Lung microvascular endothelial cell (primary cell): ENCODE data around the gene PLEKHA6. TPM values are rescaled to one million over a fixed set of nuclear protein-coding genes. Genes with fewer than 3 reads are reported as not detected.

ENCODE experiments used
- DNase-seq, 2 donors: peaks; one replicate each; pipeline versions ENCODE4 v3.0.0 to v3.0.0-alpha.2; 2010; ENCODE audit warnings: low read depth in 2 of 2
- total RNA-seq: library from RNA; depleted of rRNA; stranded (reverse); fragments of >200 nt; gene quantifications from 2 replicates; pipeline ENCODE4 v1.2.1, GENCODE V29; 2014

PLEKHA6 gene
- total RNA-seq, 1 donor from 2014 or later = 0.40 TPM

DNA sequence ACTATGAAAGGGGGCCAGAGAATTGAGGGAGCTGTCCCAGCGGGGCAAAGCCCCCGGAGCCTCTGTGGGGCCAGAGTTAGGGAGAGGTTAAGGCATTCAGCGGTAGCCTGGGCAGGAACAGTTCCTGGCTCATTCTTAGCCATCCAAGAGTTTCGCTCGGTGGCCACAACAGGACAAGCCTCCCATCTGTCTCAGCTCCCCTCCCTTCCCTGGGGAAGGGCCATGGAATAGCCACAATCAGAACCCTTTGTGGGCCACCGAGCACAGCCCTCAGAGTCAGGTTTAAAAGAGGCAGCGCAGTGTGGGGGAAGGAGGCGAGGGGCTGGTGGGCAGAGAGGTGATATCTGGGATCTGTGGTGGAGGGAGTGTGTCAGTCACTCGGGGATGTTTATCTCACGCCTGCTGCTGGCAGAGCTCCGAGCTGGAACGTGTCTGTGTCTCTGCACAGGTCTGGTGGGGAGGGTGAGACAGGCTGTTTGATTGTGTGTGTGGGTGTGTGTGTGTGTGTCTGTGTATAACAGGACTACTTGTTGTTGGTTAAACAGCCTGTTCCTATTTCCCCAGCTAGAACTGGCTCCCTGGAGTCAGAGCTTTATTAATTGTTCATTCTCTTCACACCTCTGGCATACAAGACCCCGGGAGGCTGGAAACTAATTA, 96.3 kb downstream of the PLEKHA6 start:
- peak; percentile 10 to 66 for DNase-seq

DNA sequence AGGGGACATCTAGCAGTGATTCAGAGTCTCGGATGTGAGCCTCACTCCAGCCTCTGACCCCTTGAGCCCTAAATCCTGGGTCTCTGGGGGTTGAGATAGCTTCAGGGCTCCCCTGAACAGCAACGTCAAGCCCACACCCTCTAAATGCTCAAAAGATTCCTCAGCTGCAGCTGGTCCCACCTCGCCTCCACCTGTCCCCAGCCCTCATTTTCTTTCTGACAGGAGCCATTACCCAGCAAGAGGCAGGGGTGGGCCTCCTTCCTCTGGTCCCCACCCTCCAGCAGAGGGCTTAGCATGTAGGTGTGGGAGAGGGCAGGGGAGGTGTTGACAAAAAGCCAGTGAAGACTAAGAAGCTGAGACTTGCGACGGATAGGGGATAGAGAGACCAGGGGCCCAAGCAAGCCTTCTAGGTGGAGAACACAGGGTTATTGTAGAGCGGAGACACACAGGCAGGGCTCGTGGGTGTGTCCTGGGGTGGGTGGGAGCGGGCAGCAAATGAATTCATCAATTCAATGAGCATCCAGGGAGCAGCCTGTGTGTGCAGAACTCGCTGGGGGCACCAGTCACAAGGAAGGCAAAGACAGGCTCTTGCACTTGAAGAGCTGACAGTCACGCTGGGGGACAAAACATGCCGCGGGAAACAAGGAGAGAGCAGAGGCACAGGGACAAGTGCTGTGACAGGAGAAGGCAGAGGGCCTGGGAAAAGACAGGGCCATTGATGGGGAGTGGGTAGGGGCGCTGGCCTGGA, 97.0 kb downstream of the PLEKHA6 start:
- DNase-seq = no peak

DNA sequence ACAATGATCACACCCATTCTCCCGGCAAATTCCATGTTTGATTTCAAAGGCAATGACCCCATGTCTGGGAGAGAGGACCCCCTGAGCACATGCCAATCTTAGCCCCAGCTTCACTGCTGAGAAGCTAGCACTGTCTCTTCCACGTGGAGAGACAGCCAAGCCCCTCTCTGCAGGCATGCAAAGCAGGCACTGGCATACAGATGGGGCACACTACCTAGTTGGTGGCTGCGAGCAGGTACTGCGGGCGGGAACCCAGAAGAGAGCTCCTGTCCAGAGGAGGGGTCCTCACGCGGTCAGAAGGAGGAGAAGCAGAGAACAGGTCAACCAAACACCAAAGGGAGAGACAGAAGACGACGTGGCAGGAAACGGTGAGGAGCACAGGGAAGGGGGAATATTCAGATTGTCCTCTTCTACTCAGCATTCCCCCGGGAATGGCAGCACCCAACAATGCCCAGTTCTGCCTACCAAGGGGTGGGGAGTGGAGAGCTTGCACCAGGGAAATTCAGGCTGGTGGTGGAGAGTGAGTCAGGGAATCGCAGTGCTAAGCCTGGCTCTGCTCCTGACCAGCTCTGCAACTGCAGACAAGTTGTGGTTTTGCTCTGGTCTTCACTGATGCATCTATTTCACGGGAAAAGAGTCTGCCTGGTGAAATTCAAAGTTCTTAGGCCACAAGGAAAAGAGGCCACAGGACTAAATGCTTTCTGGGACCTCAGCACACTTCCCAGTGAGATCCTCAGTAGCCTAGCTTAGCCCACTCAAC, 97.8 kb downstream of the PLEKHA6 start:
- DNase-seq = no peak

DNA sequence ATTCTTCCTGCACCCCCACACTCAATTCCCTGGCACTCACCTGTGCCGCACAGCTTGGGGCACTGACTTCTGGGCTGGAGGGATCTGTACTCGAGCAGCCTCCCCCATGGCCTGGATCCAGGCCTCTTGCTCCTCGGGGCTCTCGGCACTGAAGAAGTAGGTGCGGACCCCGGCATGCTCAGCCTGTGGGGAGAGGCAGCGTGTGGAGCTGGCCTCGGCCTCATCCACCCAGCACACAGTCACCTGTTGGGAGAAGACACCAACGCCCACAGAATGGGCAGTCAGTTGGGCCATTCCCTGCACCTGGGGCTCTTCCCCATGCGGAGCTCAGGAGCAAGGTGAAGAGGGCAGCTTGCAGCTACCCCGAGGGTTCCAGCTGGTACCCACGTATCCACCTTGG, 98.5 kb downstream of the PLEKHA6 start:
- DNase-seq = no peak

DNA sequence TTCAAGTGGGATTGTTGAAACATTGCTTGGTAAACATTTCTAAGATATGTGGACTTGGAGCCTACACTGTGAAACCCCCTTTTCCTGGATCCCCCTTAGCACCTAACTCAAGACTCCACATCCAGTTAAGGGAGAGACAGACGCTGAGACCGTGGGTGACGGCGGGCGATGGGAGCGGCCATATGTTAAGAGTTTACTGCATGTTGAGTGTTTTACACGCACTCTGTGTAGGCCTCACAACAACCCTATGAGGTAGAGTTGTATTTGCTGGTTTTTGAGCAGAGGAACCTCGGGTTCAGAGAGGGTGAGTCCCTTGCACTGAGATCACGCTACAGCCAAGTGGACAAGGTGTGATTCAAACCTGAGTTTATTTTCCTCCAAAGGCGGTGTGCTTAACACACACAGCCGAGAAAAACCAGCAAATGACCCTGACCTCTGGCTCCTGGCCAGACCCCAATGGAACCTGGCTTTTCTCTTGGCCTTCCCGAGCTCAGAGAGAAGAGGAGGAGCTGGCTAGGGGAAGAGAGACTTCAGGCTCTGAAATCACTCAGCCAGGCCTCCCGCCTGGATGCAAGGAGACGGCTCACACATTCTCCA, 99.0 kb downstream of the PLEKHA6 start:
- no peak for DNase-seq

DNA sequence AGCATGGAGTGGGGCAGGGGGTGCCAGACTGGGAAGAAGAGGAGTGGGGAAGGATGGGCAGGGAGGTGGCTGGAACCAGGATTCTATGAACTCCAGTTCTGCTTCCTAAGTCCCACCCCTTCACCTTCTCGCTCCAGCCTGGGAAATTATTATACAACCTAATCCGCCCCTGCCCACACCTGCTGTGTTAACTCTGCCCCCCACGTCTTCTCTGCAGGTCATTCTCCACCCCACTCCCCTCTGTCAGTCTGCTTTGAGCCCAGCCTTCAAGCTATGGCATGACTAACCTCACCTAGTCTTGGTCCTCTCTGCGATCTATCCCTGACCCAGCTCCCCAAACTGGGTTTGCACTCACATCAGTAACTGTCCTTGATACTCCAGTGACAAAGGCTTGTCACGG, 99.9 kb downstream of the PLEKHA6 start:
- no peak for DNase-seq

DNA sequence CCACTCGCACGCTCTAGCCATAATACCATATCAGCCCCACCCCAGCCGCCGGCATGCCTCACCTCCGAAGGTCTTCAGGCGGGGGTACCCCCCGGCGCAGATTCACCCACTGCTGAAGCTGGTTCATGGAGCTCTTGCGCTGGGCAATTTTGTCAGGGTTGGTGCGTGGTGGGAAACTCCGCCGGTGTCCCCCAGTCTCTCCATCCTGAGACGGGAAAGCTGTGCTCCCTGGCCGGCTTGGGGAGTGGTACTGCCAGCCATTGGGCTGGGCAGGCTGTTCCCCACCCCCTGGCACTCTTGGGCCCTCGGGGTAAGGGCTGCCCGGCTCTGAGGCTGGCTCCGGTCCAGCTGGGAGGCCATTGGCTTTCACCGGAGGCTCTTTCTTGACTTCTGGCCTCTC, 100.5 kb downstream of the PLEKHA6 start:
- DNase-seq = no peak

DNA sequence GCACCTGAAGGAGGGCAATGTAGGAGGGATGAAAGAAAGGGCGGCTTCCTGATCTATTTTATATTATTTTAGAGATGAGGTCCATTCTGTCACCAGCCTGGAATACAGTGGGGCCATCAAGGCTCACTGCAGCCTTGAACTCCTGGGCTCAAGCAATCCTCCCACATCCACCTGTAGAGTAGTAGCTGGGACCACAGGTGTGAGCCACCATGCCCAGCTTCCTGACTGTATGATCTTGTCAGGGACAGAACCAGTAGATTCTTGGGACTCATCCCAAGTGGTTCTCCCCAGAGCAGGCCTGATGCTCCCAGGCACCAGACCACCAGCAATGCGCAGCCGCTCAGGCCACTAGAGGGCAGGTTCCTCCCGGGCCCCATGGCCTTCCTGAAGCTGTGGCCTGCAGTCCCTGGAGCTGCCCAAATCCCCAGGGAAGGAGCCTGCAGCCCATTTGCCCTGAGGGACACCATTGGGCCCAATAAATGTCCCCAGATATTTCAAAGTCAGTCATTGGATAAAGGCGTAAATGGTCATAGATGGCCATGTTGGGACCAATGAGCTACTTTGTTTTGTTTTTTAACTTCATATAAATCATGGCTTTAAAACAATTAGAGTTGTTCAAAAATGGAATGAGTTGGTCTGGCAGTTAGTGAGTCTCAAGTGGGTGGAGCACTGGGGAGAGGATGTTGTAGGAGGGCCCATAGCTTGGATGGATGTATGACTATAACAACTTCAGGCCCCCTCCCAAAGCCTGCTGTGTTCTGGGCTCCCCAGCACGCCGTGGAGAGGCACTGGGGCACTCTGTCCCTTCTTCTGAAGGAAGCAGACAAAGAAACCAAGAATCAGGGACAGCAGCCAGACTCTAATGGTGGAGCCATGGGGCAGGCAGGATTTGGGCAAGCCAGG, 101.3 kb downstream of the PLEKHA6 start:
- DNase-seq = peak; percentile 73 to 75

DNA sequence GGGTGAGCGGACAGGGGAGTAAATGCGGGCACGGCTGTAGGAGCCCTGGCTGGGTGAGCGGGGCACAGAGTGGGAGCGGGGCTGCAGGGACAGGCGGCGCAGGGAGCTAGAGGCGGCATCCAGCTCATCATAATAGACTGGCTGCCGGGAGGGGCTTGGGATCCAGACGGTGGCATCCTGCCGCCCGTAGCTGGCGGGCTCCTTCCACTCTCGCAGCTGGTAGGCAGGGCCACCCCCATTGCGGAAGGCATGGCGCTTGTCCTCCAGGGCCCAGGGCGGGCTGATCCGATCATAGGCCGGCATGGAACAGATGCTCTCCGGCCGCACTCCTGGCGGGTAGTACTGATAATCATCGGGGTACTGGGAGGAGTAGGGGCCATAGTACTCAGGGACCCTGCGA, 102.3 kb downstream of the PLEKHA6 start:
- no peak for DNase-seq

DNA sequence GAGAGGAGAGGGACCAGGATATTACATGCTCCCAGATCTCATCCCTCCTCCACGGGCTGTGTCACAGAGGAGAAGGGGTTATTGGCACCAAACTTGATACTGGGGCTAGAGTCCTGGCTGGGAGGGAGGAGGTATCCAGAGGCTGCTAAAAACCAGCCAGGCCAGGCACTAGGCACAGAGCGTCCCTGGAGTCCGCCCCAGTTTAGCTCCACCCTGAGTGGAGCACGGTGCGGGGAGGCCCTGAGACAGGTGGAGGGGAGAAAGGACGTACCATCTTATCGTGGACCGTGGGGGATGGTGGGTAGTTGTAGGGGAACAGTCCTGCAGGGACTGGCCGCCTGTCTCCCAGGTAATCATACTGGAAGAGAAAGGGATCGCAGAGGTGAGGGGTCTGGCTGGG, 103.2 kb downstream of the PLEKHA6 start:
- no peak for DNase-seq

DNA sequence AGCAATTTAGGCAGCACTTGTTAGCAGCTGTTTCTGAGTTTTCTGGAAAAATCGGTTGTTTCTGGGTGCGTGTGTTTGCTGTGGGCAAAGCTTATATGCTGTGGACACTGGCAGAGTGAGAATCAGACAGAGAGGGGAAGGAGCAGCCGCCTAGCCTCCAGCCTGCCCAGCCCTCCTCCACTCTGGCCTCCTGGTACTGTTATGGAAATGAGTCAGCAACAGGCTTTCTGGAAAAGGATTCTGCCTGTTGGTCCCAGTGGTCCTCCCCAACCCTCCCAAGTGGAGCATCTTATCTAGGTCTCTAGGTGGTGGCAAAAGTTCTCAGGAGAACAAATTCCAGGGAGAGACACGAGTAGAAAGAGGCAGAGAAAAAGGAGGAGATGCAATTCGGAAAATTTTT, 103.8 kb downstream of the PLEKHA6 start:
- DNase-seq = peak in 1 of 2 donors; percentile 38

DNA sequence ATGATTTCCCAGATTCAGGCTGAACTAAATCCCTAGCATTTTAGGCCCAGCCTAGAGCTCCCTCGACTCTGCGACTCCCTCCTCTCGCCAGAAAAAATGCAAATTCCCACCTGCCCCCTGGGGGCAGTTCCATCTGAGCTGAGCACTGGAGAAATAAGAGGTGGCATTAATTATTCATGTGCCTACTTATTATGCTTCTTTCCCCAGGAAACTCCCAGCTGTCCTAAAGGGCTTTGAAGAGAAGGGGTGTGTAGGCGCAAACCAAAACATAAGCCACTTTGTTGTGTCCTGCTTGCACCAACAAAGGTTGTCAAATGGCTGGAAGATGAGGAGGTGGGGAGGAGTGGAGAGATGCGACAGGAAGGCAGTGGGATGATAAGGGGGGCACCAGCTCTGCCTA, 104.5 kb downstream of the PLEKHA6 start:
- no peak for DNase-seq

DNA sequence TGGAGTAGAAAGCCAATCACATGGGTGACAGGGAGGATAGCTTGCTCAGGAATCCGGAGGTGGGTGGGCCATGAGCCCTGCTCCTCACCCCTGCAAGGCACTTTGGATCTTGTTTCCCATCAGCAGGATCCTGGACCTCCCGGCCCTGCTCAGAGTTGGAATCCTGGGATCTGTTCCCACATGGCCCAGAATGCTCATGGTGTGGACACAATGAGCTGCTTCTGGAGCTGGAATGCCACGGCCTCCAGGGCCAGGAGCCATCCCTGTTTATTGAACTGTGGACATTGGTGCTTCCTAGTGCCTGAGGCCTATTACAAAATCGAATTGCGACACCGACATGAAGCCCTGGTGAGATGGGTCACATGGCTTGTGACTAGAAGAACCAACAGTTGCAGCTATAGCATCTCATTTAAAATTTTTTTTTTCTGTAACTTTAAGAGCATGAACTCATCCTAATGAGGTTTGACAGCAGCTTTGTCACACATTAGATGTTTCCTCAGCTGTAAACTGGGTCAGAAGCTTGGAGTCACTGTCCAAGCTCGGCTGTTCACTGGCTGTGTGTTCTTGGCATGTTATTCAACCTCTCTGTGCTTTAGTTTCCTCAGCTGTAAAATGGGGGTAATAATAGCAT, 105.6 kb downstream of the PLEKHA6 start:
- peak in 1 of 2 donors; percentile 15 for DNase-seq

DNA sequence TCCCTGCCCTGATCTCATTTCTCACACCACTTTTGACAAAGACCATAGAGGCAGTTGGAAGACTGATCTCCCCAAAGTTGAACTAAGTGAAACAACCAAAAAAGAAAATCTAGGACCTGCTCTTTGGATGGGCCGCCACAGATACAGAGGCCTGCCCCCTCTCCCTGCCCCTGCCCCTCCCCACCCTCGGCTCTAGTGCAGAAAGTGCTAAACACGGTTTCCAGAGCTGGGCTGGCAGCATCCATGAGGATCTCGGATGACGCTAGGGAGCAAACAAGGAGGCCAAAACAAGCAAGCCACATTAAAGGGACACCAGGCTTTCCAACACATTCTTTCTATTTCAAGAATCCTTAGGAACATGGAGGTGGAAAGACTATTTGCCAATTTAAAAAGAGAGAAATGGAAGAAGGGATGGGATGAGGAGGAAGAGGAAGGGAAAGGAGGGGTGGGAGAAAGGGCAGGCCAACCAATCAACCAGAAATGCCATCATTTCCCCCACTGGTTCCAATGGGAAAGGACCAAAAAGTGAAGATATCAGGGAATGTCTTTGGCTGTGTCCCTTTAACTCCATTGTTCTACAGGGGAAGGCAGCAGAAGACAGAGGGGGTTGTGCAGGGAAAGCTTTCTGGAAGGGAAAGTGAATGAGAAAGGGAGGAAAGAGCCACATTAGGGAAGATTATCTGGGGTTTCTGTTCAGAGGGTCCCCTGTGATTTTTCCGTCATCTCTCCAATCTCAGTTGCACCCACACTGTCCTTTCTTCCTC, 107.6 kb downstream of the PLEKHA6 start:
- no peak for DNase-seq

DNA sequence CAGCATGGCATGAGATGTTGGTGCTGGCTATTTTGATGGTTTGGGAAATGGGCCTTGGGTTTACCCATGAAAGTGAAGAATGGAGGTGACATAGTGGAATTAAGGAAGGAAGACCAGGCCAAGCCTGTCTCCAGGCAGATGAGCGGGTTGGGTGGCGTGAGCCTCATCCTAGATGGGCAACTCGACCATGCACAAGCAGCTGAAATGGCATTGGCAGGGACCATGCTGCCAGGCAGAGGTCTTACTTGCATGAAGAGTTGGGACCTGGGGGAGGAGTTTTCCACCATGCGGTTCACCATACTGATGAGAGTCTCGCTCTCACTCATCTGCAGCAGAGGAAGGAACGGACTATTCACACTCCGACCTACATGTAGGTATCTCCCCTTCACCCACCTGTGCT, 108.4 kb downstream of the PLEKHA6 start:
- no peak for DNase-seq

DNA sequence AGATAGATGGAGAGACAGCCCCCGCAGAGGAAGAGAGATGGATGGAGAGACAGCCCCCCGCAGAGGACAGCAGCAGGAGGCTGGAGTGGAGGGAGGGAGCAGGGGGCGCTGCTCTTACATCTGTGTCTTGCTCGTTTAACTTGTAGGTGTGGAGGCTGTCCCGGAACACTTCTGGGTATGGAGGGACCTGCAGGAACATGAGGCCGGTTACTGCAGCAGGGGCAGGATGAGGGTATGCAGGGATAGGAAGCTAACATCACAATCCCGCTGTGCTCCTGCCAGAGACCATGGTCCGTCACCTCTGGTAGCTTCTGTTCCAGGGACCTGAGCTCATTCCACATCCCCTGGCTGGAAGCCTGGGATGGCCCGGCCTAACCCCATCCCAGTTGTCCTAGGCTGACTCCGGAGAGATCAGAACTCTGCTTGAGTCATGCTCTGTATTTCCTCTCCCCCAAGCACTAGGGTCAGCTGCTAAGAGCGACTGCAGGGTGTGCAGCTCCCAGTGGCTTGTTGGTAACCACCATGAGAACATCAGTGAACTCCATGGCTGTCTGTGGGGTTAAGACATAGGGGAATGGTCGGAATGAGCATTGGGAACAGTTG, 109.2 kb downstream of the PLEKHA6 start:
- peak in 1 of 2 donors; percentile 41 for DNase-seq

DNA sequence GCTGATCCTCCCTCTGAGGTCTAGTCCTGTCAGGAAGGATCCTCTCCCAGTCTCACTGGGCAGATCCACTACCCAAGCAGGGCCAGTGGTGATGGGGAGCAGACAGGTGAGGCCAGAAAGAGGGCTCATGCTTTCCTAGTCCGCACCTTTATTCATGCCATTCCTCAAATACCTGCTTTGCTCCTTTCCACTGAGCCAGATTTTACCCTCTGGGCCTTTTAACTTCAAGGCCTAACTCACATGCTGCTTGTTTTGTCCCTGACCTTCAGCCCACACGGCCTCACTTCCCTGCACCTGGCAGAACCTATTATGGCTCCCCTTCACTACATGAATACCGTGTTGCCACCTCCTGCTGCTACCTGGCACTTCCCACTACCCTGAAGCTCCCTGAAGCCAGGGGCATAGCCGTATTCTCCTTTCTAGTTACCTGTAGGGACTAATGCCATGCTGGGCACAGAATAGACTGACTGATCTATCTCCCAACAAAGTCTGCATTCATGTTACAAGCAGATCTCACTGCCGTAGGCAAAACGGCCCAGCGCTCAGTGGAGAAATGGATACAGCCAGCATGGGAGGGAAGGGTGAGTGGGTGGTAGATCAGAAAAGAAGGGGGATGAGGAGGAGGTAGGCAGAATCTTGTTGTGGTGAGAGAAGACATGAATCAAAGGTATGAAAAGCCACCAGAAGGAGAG, 109.8 kb downstream of the PLEKHA6 start:
- no peak for DNase-seq

DNA sequence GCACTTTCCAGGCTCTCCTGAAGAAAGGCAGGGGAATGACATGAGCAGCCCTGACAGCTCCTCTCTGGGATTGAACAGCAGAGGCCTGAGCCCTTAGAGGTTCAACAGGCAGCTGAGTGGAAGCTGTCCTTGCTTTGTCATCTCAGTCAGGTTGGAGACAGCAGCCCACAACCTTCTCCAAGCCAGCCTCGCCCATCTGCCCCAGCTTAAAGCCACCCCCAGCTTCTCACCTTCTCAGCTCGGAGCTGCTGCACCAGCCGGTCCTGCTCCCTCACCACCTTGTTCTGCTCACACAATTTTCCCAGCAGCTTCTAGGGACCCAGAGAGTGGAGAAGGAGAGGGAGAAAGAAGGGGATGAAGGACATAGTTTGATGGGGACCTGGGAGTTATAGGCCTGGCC, 110.8 kb downstream of the PLEKHA6 start:
- DNase-seq = no peak

DNA sequence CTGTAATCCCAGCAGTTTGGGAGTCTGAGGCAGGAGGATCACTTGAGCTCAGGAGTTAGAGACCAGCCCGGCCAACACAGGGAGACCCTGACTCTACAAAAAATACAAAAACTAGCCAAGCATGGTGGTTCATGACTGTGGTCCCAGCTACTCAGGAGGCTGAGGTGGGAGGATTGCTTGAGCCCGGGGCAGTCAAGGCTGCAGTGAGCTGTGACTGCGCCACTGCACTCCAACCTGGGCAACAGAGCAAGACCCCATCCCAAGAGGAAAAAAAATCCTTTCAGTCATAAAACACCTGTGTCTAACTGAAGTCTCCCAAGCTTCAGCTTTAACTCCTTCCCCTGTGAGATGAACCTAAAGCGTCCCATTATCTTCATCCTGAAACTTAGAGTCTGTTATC, 112.9 kb downstream of the PLEKHA6 start:
- DNase-seq = no peak
